AG10803 (cell line): Measurements from ENCODE around the gene SLC25A1.
"Not testable (repeated sequence)": the region's sequence is repeated elsewhere in the genome, so short reads cannot be mapped to it uniquely, and the experiment has no call there.

ENCODE experiments used
- DNase-seq: peaks from one replicate; pipeline ENCODE4 v3.0.0; 2010; ENCODE audit warnings: low read depth
- H3K4me3 ChIP-seq: 2 replicates; pipeline ENCODE4 v1.5.1; 2011; ENCODE audit warnings: mild to moderate bottlenecking, low read length, control low read depth
- CTCF ChIP-seq: conservative IDR thresholded peaks from 2 replicates; pipeline ENCODE4 v1.5.1; 2011; ENCODE audit warnings: mild to moderate bottlenecking, low read length, control low read depth, inconsistent platforms

The SLC25A1 gene

DNA sequence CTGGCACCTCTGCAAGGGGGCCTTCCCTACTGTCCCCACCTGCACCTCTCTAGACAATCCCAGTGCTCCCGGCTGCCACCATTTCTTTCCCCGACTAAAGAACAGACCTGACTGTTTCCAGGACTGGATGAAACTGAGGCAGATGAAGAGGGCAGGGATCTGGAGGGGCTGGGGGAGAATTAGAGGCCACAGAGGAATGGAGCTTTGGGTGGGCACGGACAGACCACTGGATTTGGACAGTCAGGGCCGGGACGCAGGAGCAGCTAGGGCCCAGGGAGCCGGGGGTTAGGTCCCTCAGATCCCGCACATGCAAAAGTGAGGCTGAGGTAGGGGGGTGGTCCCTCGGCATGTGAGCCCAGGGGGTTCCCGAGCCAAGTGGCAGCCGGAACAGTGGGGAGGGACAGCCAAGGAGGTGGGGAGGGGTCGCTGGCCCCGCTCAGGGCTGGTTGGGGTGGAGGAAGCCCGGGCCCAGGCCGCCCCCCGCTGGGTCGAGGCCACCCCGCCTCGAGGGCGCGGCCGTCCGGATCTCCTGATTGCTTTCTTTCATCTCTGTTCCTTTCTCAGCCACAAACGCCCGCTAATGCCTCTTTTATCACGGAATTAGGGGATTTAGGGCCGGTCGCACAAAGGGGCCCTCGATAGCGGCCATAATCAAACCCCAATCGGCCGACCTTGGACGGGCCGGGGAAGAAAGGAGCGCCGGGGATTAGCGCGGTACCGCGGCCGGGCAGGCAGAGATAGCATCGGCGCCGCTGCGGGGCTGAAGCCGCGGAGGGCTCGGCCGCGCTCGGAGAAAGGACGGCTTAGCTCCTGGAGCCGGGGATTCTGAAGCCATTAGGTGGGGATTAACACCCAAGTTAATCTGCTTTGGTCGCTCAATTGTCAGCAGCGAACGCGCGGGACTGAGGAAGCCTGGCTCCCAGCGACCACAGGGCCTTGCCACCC lies 9.3 kb downstream of the SLC25A1 start:
- DNase-seq, result no peak
- peak overlapping the region; percentile 39 for H3K4me3 ChIP-seq
- TF ChIP-seq CTCF, result no peak

DNA sequence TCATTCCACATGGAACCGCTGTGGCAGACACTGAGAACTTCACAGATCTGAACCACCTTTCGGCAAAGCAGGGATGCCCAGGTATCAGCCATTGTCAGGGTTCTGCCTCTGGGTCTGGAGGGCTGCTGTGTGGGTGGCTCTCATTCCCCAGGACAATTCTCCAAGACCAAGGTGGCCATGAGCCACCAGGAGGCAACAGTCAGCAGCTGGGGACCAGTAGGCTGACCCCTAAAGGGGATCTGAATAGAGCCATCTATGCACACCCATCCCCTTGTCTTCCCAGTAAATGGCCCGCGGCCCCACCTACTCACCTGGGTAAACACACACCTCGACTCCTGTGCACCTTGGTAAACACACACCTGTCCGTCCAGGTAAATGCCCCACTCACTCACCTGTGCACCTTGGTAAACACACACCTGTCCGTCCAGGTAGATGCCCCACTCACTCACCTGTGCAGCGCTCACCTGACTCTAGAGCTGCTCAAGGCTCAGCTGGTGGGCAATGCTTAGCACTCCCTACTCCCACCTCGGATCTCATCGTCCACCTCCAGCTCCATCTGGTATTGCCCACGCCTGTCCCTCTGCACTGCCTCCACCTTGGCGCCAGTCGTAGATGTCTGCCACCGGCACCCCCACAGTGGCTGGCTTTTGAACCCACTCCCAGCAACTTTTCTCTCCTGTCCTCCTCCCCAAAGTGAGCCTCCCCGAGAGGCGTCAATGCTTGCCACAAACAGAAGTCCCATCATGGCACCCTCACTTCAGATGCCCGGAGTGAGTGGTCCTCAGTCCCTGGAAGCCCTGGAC lies 10.2 kb downstream of the SLC25A1 start:
- DNase-seq, result no peak
- H3K4me3 ChIP-seq, result no peak overlapping the region
- no peak for TF ChIP-seq CTCF

DNA sequence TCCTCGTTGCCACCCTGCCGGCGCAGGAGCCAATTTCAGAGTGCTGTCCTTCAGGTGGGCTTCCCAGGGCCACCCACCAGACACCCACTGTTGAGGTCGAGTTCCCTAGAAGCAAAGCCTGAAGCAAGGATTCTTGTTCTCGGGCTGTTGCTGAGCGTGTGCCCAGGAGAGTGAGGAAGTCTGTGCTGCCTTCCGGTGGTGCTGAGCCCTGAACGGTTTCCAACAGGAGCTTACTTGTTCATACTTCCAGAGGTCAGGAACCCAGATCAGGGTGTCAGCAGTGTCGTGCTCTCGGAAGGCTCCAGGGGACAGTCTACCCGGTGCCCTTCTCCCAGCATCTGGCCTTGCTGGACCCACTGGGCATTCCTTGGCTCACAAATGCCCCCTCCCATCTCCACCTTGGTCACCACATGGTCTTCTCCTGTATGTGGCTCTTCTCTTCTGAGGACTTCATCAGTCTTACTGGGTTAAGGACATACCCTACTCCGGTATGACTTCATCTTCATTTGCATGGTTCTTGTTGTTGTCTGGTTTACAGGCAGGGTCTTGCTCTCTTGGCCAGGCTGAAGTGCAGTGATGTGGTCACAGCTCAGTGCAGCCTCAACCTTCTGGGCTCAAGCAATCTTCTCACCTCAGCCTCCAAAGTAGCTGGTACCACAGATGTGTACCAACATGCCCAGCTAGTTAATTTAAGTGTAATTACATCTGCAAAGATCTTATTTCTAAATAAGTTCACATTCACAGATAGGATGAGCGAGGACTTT lies 11.2 kb downstream of the SLC25A1 start:
- TF ChIP-seq CTCF, result no peak
- no peak overlapping the region for H3K4me3 ChIP-seq
- DNase-seq, result no peak

DNA sequence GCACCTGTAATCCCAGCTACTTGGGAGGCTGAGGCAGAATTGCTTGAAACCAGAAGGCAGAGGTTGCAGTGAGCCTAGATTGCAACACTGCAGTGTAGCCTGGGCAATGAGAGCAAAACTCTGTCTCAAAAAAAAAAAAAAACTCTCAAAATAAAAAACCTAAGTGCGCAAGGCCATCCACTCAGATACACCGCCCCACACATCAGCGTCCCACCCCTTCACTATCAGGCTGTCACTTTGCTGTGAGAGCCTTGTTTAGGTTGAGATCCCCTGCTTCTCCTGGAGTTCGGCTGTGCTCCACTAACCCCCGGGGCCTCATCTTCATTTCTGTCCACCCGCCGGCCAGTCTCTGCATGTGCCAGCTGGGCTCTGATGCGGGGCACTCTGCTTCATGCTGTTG lies 12.1 kb downstream of the SLC25A1 start:
- no peak for TF ChIP-seq CTCF
- DNase-seq, result no peak
- H3K4me3 ChIP-seq, result no peak overlapping the region

GRCh38 chr22:19164425-19164824 lies 14.1 kb downstream of the SLC25A1 start:
- no peak overlapping the region for H3K4me3 ChIP-seq
- DNase-seq, result no peak
- no peak for TF ChIP-seq CTCF

- not testable (repeated sequence) for DNase-seq, H3K4me3 ChIP-seq
Observed at GRCh38 chr22:19158649-19159048, 19.9 kb downstream of the SLC25A1 start.

GRCh38 chr22:19156109-19156508 lies 22.4 kb downstream of the SLC25A1 start:
- DNase-seq, result not testable (repeated sequence)

More at GRCh38 chr22:19156109-19156508, 22.4 kb downstream of the SLC25A1 start:
- H3K4me3 ChIP-seq, result not testable (repeated sequence)
